Stimulated activated CD4-positive, alpha-beta T cell treated with anti-CD3 and anti-CD28 coated beads, TNF-alpha, amount 100 ng/mL, for 48 hours (primary cell): ENCODE measurements around the gene LMO7.
A peak's percentile ranks its signal among the peaks of the same experiment; 100 is the strongest.
"Not testable (repeated sequence)": the region's sequence is repeated elsewhere in the genome, so short reads cannot be mapped to it uniquely, and the experiment has no call there.

Source experiments
- DNase-seq, 3 donors: peaks; one replicate each; pipeline ENCODE4 v3.0.0-alpha.2; 2020; ENCODE audit warnings: low read depth in 3 of 3

Gene LMO7

GRCh38 chr13:75647126-75647784, 11.1 kb downstream of the LMO7 start:
- no peak for DNase-seq

GRCh38 chr13:75648446-75648845, 12.3 kb downstream of the LMO7 start:
- DNase-seq = no peak

GRCh38 chr13:75651013-75651412, 14.9 kb downstream of the LMO7 start:
- DNase-seq = no peak

GRCh38 chr13:75652726-75653125, 16.6 kb downstream of the LMO7 start:
- DNase-seq = no peak

- no peak for DNase-seq
These were observed 20.4 kb downstream of the LMO7 start for GRCh38 chr13:75656425-75656989.

- no peak for DNase-seq
These were observed 21.0 kb downstream of the LMO7 start for GRCh38 chr13:75657111-75657510.

- DNase-seq = no peak
These were observed 24.6 kb downstream of the LMO7 start for GRCh38 chr13:75660694-75661093.

- no peak for DNase-seq
These were observed 25.3 kb downstream of the LMO7 start for GRCh38 chr13:75661443-75661842.

GRCh38 chr13:75666646-75667351, 30.7 kb downstream of the LMO7 start:
- no peak for DNase-seq

GRCh38 chr13:75669706-75670105, 33.6 kb downstream of the LMO7 start:
- DNase-seq = no peak

- DNase-seq = no peak
These were observed 34.4 kb downstream of the LMO7 start for GRCh38 chr13:75670496-75670895.

GRCh38 chr13:75675421-75675820, 39.3 kb downstream of the LMO7 start:
- DNase-seq = no peak

- no peak for DNase-seq
These were observed 43.3 kb downstream of the LMO7 start for GRCh38 chr13:75679459-75679858.

- not testable (repeated sequence) for DNase-seq
These were observed 44.1 kb downstream of the LMO7 start for GRCh38 chr13:75680251-75680650.

- DNase-seq = no peak
These were observed 46.2 kb downstream of the LMO7 start for GRCh38 chr13:75682326-75682725.

- DNase-seq = no peak
These were observed 49.1 kb downstream of the LMO7 start for GRCh38 chr13:75685239-75685697.

GRCh38 chr13:75687150-75687763, 51.1 kb downstream of the LMO7 start:
- DNase-seq = no peak

- DNase-seq = no peak
These were observed 53.6 kb downstream of the LMO7 start for GRCh38 chr13:75689686-75690085.

- no peak for DNase-seq
These were observed 54.5 kb downstream of the LMO7 start for GRCh38 chr13:75690607-75691006.

- no peak for DNase-seq
These were observed 55.1 kb downstream of the LMO7 start for GRCh38 chr13:75691183-75691582.

- DNase-seq = no peak
These were observed 57.1 kb downstream of the LMO7 start for GRCh38 chr13:75693227-75693626.

GRCh38 chr13:75694722-75695121, 58.6 kb downstream of the LMO7 start:
- DNase-seq = no peak

- peak; percentile 52 to 62 (median 53) for DNase-seq
These were observed 59.8 kb downstream of the LMO7 start for GRCh38 chr13:75695908-75696307.
